Left kidney (tissue), 8 donors: ENCODE results near the gene TARS2. TPM values are rescaled to one million over a fixed set of nuclear protein-coding genes. Genes with fewer than 3 reads are reported as not detected.

ENCODE experiments used
- DNase-seq: peaks from one replicate; pipeline ENCODE4 v3.0.0-alpha.2; 2013
- long read RNA-seq, 8 donors: transcript quantifications; one replicate each; lab custom pipeline, GENCODE V29; 2026
- polyA plus RNA-seq: library from polyadenylated mRNA; unstranded; fragments of 120-200 nt; gene quantifications from one replicate; pipeline ENCODE4 v1.2.1, GENCODE V29; 2013; ENCODE audit not compliant: insufficient read length

Gene TARS2, protein sequence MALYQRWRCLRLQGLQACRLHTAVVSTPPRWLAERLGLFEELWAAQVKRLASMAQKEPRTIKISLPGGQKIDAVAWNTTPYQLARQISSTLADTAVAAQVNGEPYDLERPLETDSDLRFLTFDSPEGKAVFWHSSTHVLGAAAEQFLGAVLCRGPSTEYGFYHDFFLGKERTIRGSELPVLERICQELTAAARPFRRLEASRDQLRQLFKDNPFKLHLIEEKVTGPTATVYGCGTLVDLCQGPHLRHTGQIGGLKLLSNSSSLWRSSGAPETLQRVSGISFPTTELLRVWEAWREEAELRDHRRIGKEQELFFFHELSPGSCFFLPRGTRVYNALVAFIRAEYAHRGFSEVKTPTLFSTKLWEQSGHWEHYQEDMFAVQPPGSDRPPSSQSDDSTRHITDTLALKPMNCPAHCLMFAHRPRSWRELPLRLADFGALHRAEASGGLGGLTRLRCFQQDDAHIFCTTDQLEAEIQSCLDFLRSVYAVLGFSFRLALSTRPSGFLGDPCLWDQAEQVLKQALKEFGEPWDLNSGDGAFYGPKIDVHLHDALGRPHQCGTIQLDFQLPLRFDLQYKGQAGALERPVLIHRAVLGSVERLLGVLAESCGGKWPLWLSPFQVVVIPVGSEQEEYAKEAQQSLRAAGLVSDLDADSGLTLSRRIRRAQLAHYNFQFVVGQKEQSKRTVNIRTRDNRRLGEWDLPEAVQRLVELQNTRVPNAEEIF
- polyA plus RNA-seq, result 28.8 TPM
- long read RNA-seq, donor 1, transcript TARS2-204 (18 exons, 2,729 nt), result major isoform, 5 of 6 reads
- long read RNA-seq, donor 1, partial matches to known transcripts, result 0 of 6 reads
- long read RNA-seq, donor 1, other reads (novel, unspliced or antisense), result 0 of 6 reads
- long read RNA-seq, donor 2, partial matches to known transcripts, result 5 of 11 reads
- long read RNA-seq, donor 2, other reads (novel, unspliced or antisense), result 0 of 11 reads
- long read RNA-seq, donor 3, partial matches to known transcripts, result 6 of 9 reads
- long read RNA-seq, donor 3, other reads (novel, unspliced or antisense), result 0 of 9 reads
- long read RNA-seq, donor 4, result 0 reads
- long read RNA-seq, donor 5, transcript TARS2-204 (18 exons, 2,729 nt), result major isoform, 6 of 15 reads
- long read RNA-seq, donor 5, partial matches to known transcripts, result 5 of 15 reads
- long read RNA-seq, donor 5, other reads (novel, unspliced or antisense), result 0 of 15 reads
- long read RNA-seq, donor 6, transcript TARS2-204 (18 exons, 2,729 nt), result major isoform, 5 of 6 reads
- long read RNA-seq, donor 6, partial matches to known transcripts, result 0 of 6 reads
- long read RNA-seq, donor 6, other reads (novel, unspliced or antisense), result 0 of 6 reads
- long read RNA-seq, donor 7, transcript TARS2-204 (18 exons, 2,729 nt), result major isoform, 6 of 20 reads
- long read RNA-seq, donor 7, partial matches to known transcripts, result 13 of 20 reads
- long read RNA-seq, donor 7, other reads (novel, unspliced or antisense), result 0 of 20 reads
- long read RNA-seq, donor 8, partial matches to known transcripts, result 0 of 2 reads
- long read RNA-seq, donor 8, other reads (novel, unspliced or antisense), result 0 of 2 reads

DNA sequence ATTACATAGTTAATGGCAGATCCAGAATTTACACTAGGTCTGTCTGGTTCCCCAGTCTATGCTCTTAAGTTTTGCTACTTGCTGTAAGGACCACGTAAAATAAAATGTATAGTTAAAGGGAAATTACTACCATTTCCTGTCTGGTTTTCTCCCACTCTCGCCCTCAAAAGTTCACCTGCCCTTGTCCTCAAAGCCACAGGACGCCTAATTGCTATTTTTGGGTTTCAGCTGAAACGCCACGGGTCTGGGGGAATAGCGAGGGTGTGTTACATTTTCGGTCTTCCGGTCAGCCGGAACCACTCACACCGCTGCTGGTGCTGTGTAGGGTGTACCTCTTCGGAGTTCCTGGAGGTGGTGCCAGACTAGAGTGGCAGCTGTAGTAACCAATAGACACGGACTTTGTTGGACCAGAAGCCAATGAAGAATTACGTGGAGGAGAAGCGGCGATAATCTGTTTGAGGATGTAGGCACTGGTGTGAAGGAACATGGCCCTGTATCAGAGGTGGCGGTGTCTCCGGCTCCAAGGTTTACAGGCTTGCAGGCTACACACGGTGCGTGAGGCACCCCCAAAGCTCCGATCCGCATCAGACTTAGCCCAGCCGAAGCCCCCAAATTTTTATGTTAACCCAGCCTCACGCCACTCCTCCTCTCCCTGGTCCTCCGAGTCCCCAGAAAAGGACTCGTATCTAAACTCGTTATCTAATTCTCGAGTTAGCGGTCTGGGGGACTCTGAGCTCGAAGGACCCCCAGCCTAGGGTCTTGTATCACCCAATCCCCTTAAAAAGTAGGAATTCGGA, at the start of gene TARS2:
TARS2 (plus strand) TSS at position 454 of the 797 bp plus-strand sequence; CDS start at position 486, 32 bp downstream.
- DNase-seq, result peak; percentile 99

DNA sequence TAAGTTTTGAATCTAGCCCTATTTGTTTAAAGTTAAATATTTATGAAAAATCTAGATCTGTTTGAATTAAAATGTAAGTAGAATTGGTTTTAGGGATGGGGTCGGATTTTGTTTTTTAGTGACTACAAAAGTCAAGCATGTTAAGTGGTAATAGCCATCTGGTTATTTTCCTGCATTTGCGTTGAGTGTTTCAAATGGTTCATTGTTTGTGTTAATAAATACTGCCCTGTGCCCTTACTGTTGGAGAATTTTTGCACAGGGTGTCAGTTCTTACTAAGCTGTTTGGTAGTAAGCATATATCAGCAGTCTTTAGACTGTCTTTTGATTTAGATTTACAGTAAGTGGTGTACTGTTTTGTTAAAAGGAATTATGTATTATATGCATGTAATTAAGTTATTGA, 46.1 kb upstream of the TARS2 start:
- no peak for DNase-seq

DNA sequence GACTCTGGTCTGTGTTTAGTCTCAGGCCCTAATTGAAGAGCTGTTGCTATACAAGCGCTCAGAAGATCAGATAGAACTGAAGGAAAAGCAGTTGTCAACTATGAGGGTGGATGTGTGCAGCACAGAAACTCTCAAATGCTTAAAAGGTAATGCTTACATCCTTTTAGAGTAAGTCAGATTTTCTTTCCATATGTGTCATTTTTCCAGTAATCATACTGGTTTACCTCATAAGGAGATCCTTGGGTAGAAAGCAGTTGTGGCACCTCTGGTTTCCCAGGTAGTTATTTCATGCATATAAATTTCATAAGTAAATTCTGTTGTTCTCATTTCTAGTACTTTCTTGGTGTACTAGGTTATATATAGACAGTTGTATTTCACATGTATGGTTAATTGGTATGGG, 43.0 kb upstream of the TARS2 start:
- no peak for DNase-seq

DNA sequence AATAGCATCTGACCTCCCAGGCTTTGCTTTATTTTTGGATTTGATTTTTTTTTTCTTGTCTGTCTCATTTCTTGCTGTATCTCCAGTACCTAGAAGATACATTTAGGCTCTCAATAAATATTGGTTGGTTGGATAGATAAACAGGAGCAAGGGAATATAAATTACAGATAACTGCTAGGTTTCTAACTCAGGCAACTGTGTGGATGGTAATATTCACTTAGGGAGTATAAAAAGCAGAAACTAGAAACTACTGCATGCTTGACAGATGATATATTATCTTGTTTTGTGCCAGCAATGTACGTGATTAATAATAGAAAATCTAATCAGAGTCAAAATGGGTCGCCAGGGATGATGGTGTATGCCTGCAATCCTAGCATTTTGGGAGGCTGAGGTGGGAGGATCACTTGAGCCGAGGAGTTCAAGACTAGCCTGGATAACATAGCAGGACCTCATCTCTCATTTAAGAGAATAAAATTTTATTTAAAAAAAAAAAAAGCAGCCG, 31.0 kb upstream of the TARS2 start:
- DNase-seq, result no peak

DNA sequence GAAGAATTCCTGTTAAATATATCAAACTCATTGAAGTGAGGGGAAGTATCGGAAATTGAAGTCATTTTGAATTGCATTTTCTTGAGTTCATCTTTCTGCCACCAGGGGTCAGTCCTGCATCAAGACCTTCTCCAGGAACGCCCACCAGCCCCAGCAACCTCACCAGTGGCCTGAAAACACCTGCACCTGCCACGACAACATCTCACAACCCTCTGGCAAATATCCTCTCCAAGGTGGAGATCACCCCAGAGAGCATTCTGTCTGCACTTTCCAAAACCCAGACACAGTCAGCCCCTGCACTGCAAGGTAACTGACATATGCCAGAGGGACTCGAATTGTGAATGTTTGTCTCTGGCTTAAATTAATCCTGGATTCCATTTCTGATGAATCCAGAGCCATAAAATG, 22.8 kb upstream of the TARS2 start:
- DNase-seq, result peak; percentile 43

DNA sequence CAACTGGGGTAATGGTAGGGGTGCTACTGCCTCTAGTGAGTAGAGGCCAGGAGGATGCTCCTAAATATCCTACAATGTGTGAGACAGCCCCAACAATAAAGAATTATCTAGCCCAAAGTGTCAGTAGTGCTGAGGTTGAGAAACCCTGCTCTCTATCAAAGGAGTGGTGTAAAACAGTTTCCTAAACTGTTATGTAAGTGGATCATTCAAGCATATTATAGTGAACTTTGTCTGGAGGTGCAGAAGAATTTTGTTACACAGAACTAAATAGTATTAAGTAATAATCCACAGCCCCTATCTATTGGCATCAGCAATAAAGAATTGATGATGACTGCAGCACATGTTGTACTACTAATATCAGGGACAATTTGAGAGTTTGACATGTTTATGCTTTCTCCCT, 20.3 kb upstream of the TARS2 start:
- no peak for DNase-seq

DNA sequence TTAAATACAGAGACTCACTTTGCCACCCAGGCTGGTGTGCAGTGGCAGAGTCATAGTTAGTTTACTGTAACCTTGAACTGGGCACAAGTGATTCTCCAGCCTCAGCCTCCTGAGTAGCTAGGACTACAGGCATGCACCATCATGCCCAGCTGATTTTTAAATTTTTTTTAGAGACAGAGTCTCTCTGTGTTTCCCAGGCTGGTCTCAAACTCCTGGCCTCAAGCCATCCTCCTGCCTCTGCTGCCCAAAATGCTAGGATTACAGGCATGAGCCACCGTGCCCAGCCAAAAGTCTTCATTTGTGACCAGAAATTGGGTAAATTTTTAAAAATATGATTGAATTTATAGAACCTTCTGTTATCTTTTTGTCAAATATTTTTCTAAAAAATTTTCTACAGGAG, 17.9 kb upstream of the TARS2 start:
- DNase-seq, result no peak

DNA sequence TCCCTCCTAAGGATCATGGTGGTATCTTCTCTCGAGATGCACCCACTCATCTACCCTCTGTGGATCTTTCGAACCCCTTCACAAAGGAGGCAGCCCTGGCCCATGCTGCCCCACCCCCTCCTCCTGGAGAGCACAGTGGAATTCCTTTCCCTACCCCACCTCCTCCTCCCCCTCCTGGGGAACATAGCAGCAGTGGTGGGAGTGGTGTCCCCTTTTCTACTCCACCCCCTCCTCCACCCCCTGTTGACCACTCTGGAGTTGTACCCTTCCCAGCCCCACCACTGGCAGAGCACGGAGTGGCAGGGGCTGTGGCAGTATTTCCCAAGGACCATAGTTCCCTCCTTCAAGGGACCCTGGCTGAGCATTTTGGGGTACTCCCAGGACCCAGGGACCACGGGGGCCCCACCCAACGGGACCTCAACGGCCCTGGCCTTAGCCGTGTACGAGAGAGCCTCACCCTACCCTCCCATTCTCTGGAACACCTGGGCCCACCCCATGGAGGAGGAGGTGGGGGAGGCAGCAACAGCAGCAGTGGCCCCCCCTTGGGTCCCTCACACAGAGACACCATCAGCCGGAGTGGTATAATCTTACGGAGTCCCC, 14.5 kb upstream of the TARS2 start:
- no peak for DNase-seq

DNA sequence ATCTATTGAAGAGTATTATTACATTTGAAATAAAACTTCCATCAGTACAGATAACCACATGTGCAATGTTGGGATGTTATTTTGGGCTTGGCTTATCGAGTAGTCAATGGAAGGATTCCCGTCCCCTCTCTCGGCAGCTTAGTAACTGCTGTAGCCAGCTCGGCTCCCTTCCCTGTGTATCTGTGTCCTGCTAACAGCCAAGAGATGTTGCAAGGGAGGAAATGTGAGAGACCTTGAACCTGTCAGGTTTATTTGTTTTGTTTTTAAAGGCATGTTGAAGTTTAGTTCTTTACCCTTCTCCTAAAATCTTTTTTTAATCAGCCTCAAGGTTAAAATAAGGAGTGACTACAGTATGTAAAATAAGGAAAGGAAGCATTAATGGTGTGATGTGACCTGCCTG, 13.6 kb upstream of the TARS2 start:
- DNase-seq, result no peak

DNA sequence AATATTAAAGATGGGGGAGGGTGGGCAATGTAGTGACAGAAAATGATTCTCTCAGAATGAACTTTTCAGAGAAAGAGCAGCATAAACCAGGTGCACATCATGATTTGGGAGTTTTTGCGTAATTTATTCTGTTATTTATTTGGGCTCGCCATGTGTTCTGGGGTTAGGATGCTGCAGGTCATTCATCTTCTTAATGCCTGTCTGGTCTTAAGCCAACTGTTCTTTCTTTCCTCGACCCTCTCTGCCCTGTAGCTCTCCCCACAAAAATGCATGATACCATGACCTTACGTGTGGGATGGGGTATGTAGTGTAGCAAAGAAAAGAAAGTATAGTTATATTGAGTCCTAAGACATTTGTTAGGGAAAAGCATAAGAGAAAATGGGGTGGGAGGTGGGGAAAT, 12.3 kb upstream of the TARS2 start:
- DNase-seq, result no peak

DNA sequence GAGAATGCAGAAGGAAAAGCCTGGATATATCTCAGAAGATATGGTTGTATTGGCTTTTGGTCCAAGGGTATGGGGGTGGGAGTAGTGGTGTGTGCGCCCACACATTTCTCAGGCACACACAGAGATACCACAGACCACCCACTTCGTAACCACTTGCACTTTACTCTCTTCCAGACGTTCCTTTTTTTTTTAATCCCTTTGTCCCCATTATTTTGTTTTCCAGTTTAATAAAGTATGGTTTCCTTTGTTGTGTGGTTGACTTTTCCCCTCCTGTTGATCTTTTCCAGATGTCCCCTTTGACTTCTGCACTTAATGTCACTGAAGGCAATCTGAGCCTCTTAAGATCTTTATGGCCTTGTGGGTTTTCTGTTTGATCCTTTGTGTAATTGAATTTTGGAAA, 10.5 kb upstream of the TARS2 start:
- DNase-seq, result no peak

DNA sequence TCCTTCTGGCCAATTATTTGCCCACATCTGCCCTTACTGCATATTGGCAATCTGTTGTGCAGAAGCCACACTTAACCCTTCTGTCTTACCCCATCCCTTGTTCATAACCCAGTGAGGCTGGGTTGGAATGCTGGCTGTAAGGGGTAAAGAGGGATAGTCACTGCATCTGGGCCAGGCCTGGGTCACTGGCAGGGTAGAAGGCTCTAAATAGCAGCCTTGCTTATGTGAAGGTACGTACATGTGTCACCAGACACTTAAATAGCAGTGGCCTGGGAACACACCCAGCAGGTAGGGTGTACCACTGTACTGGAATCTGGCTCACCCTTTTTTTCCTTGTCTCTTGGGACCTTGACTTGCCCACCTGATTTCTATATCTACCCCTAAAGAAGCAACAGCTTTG, 9.9 kb upstream of the TARS2 start:
- no peak for DNase-seq

DNA sequence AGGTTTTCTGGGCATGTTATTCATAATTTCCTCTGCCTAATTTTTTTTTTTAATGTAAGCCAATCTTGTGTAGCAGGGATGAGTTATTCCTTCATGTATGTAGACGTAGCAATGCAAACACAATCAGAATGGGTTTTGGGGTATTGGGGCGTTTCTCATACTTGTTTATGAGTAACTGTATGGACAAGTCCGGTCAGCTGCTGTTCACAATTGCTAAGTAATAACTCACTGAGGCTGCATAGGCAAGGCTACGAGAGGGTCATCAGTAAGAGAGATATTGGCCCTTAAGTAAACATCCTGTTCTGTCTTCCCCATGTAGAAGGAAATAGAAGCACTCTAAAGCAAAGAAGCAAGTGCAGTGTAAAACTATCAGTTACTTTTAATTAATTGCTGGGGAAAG, 9.5 kb upstream of the TARS2 start:
- no peak for DNase-seq

DNA sequence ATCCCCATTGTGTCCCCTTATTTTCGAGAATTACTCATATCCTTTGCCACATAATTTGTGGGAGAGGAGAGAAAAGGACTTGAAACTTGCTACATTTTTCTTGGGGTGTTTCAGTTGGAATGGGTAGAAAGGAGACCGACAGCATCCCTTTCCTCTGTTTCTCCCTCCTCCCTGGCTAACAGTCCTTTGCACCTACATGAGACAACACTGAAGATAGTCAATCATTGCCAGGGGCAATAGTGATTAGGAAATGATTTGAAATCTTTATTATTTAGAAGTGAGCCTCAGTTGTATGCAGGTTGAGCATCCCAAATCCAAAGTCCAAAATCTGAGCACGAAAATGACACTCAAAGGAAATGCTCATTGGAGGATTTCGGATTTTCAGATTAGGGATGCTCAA, 7.8 kb upstream of the TARS2 start:
- DNase-seq, result no peak

DNA sequence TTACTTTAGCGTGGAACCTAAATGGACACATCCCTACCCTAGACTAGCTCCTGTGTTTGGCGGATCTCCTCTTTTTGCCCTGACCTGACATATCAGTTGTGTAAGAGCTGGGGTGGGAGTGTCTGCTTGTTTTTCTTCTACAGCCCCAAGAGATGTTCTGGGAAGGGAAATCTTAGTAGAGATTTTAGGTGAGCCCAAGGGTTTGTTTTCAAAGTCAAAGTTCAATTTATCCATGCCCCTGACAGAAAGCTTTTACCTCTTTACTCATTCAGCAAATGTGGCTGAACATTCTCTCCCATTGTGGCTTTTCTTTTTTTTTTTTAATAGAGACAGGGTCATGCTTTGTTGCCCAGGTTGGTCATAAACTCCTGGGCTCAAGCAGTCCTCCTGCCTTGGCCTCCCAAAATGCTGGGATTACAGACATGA, 7.3 kb upstream of the TARS2 start:
- DNase-seq, result no peak

DNA sequence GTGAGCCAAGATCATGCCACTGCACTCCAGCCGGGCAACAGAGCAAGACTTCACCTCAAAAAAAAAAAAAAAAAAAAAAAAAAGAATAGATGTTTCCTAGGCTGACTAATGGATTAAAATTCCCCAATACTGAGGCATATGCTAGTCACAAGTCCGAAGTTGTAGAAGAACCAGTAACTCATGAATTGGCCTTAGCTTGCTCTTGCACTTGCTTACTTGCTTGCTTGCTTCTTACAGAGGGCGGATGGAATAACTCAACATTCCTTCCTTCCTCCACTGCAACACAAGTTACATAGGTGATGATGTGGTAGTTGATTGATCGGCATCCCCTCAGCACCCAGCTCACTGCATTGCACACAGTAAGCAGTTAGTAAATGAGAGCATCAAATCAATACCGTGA, 2.8 kb upstream of the TARS2 start:
- no peak for DNase-seq

DNA sequence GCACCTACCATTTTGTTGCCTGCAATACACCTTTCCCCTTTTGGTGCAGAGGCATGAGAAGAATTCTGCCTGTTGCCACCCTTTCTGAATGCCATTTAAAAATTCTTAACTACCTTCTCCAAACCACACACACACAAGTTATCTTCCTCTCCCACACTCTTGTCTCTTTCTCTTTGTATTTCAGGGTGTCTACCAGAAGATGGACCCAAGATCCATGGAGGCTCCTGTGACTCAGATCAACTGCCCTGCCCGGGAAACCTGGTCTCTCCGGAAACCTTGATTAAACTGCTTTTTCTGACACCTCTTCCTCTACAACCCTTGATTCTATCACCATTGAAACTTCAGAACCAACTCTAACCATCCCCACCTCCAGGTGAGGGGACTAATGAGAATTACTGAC, 2.4 kb upstream of the TARS2 start:
- no peak for DNase-seq

DNA sequence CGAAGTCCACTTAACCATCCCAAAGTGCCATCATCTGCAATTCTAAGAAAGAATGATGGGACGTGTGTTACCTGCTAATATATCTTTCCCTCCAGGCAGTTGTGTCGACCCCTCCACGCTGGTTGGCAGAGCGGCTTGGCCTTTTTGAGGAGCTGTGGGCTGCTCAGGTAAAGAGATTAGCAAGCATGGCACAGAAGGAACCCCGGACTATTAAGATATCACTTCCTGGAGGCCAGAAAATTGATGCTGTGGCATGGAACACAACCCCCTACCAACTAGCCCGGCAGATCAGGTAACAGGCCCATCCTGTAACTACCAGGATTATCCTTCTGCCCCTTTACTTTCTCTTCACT, 520 bp downstream of the TARS2 start:
- DNase-seq, result no peak

DNA sequence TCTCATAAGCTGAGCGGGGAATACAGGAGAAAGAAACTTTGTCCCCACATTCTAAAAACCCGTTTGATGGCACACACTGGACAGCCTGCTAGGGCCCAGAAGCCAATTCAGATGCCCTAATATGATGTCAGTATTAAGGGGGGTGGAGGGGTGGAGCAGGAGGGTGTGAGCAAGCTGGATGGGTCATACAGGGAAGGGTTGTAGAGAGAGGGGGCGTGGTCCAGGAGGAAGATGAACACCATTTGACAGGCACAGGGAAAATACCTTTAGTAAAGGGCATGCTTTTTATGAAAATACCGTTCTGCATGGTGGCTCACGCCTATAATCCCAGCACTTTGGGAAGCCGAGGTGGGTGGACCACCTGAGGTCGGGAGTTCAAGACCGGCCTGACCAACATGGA, 6.0 kb downstream of the TARS2 start:
- DNase-seq, result no peak

DNA sequence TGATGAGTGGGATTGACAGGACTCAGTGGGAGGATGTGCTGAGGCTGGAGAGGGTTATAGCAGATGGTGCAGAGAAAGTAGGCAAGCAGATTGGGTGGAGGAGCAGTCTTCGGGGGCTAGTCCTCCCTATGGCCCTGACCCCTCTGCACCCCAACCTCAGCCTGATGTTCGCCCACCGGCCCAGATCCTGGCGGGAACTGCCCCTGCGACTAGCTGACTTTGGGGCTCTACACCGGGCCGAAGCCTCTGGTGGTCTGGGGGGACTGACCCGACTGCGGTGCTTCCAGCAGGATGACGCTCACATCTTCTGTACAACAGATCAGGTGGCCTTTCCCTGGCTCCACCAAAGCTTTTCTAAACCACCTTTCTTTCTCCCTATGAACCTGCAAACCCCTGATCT, 11.1 kb downstream of the TARS2 start:
- no peak for DNase-seq
